Measurements from ENCODE around the gene SLC29A2. TPM values are rescaled to one million over a fixed set of nuclear protein-coding genes. Genes with fewer than 3 reads are reported as not detected.
A peak's percentile ranks its signal among the peaks of the same experiment; 100 is the strongest.

SLC29A2 gene
- total RNA-seq, 1 donor from 2014 or later: 1.2 TPM

- DNase-seq: peak; percentile 95
Observed at GRCh38 chr11:66347425-66348276, 23.9 kb downstream of the SLC29A2 start, which contains the start of gene B4GAT1. TSS of gene B4GAT1 (minus strand) at chr11:66347629. CDS start at chr11:66347545, 84 bp downstream.

GRCh38 chr11:66346476-66347424, 24.8 kb downstream of the SLC29A2 start:
- DNase-seq: no peak

GRCh38 chr11:66345316-66345649, 26.3 kb downstream of the SLC29A2 start:
- DNase-seq: no peak

GRCh38 chr11:66344550-66345315, 26.8 kb downstream of the SLC29A2 start, which contains the start of gene BRMS1:
TSS of gene BRMS1 (minus strand) at chr11:66345104. CDS start at chr11:66342234, 2,870 bp downstream.
- peak; percentile 98 for DNase-seq

GRCh38 chr11:66343176-66343575, 28.4 kb downstream of the SLC29A2 start:
- no peak for DNase-seq

- no peak for DNase-seq
Observed at GRCh38 chr11:66341502-66342126, 29.9 kb downstream of the SLC29A2 start.

- DNase-seq: no peak
Observed at GRCh38 chr11:66340596-66341501, 30.7 kb downstream of the SLC29A2 start.

- DNase-seq: no peak
Observed at GRCh38 chr11:66339686-66340483, 31.7 kb downstream of the SLC29A2 start.

GRCh38 chr11:66339162-66339675, 32.3 kb downstream of the SLC29A2 start:
- no peak for DNase-seq

GRCh38 chr11:66338276-66339161, 33.0 kb downstream of the SLC29A2 start:
- no peak for DNase-seq

GRCh38 chr11:66337103-66337899, 34.3 kb downstream of the SLC29A2 start:
- DNase-seq: no peak

GRCh38 chr11:66336234-66337102, 35.1 kb downstream of the SLC29A2 start, which contains the start of gene RIN1:
TSS of gene RIN1 (minus strand) at chr11:66336434. CDS start at chr11:66336402, 32 bp downstream.
- DNase-seq: peak; percentile 91

GRCh38 chr11:66335531-66336233, 35.9 kb downstream of the SLC29A2 start:
- peak; percentile 60 for DNase-seq

GRCh38 chr11:66334605-66335442, 36.7 kb downstream of the SLC29A2 start:
- no peak for DNase-seq

Data from dermis blood vessel endothelial cell (primary cell).